Measurements from ENCODE around the gene TXNDC11. TPM values are rescaled to one million over a fixed set of nuclear protein-coding genes. Genes with fewer than 3 reads are reported as not detected.
"Not testable (repeated sequence)": the region's sequence is repeated elsewhere in the genome, so short reads cannot be mapped to it uniquely, and the experiment has no call there.

TXNDC11 gene, protein sequence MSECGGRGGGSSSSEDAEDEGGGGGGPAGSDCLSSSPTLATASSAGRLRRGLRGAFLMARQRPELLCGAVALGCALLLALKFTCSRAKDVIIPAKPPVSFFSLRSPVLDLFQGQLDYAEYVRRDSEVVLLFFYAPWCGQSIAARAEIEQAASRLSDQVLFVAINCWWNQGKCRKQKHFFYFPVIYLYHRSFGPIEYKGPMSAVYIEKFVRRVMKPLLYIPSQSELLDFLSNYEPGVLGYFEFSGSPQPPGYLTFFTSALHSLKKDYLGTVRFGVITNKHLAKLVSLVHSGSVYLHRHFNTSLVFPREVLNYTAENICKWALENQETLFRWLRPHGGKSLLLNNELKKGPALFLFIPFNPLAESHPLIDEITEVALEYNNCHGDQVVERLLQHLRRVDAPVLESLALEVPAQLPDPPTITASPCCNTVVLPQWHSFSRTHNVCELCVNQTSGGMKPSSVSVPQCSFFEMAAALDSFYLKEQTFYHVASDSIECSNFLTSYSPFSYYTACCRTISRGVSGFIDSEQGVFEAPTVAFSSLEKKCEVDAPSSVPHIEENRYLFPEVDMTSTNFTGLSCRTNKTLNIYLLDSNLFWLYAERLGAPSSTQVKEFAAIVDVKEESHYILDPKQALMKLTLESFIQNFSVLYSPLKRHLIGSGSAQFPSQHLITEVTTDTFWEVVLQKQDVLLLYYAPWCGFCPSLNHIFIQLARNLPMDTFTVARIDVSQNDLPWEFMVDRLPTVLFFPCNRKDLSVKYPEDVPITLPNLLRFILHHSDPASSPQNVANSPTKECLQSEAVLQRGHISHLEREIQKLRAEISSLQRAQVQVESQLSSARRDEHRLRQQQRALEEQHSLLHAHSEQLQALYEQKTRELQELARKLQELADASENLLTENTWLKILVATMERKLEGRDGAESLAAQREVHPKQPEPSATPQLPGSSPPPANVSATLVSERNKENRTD
- total RNA-seq (2014; rRNA removed; shearing (Covaris generic)): 24.5 and 28.6 TPM in 2 replicates
- polyA plus RNA-seq (2016; fragmentation: Nextera tagmentation; extraction: Ambion mirVana): 24.4 and 25.9 TPM in 2 replicates

DNA sequence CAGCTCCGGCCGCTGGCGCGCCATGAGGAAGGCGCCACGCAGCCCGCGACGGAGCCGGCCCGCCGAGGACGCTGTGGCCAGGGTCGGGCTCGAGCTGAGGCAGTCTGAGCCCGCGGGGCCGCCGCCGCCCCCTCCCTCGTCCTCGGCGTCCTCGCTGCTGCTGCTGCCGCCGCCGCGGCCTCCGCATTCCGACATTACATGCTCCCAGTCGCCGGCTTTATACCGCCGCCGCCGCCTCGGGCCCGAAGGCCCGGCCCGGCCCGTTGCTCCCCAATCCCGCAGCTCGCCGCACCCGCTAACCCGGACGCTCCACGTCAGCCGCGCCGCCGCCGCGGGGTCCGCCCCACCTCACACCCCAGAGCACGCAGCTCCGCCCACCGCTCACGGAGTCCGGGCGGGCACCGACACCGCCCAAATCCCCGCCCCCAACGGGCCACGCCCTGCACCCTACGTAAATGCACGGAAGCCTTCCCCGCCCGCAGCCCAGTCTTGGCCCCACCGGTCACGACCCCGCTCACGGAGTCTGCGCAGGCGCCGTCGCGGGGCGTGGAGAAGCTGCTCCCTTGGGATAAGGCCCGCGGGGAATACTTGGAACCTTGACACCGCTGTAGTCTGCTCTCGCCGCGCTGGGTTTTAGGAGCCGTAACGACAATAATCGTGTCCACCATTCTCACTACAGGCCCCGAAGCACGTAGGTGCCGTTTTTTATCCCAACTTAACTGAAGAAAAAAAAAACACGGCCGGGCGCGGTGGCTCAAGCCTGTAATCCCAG, at the start of gene TXNDC11:
Gene TXNDC11, minus strand, starts transcription at position 322 of the 772 bp plus-strand sequence. Its CDS starts 127 bp downstream, at position 195.
- in situ Hi-C loops (cut with MboI): no loop called here
- peak within 1 kb of the TSS; percentile 95 for H3K9ac ChIP-seq
- H3K9me3 ChIP-seq (ENCODE audit: low read depth): no peaks in the 10 kb centered on the region
- peaks cover 19% of the 10 kb centered on the region for H3K4me1 ChIP-seq (ENCODE audit: insufficient read depth)
- H2AFZ ChIP-seq: peak within 1 kb of the TSS; percentile 90
- peaks cover 45% of the 10 kb centered on the region for H3K79me2 ChIP-seq (ENCODE audit: insufficient read depth)
- peak within 1 kb of the TSS; percentile 95 for H3K27ac ChIP-seq
- 1 to 2% methylated on average over 60 to 72 of the region's 96 CpGs for WGBS, 2 experiments (ENCODE audit: low coverage in 1 of 2, low lambda C conversion rate in 2 of 2, missing lambda C conversion rate in 2 of 2)
- H3K27me3 ChIP-seq (replicated peaks; ENCODE audit: insufficient read depth): no peaks in the 10 kb centered on the region
- TF ChIP-seq EZH2phosphoT487 (IDR thresholded peaks at IDR 0.05; ENCODE audit: insufficient read depth, low read depth) (no peak), EZH2 (IDR thresholded peaks at IDR 0.05; ENCODE audit: insufficient read depth, poor library complexity, severe bottlenecking) (no peak)
- H3F3A ChIP-seq (ENCODE audit: insufficient read depth): peaks cover 30% of the 10 kb centered on the region
- no peaks in the 10 kb centered on the region for H3K9me2 ChIP-seq (ENCODE audit: insufficient read depth)
- H4K20me1 ChIP-seq (ENCODE audit: insufficient read depth): peaks cover 8% of the 10 kb centered on the region; the same call in 1 of the 2 replicates
- no peaks in the 10 kb centered on the region; the same call in 1 of the 2 replicates for H3K36me3 ChIP-seq (ENCODE audit: low read depth)
- H3K4me2 ChIP-seq (ENCODE audit: unreplicated experiment): peak within 1 kb of the TSS; percentile 80
- peak; percentile 99 for DNase-seq
- H3K4me3 ChIP-seq: peak within 1 kb of the TSS; percentile 94

DNA sequence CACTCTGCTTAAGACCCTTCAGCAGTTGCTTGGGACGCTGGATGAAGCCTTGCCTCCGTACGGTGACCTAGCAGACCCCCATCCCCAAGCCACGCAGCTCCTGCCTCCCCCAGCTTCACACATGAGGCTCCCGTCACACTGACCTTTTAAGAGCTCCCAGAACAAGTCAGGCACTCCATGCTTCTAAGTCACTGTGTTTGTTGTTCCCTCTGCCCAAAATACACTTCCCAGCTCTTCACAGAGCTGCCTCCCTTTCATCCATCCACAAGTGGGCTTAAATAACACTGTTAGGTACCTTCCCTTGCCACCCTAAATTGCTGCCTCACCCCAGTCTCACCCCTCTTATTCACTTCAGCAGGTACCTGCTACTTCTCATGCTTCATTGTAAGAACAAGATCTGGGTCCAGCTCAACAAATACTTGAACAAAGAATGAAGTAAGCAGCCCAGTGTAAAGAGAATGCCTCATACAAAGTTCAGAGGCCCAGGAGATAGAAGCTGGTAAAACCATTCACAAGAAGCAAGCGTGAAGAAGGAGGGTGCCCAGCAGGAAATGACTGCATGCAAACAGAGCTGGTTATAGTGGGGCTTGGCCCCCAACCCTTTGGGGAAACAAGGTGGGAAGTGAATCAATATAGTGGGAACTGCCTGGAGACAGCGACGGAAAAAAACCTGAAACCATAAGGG, 48.6 kb upstream of the TXNDC11 start:
- Histone ChIP-seq H3K36me3 (ENCODE audit: low read depth) (peaks cover 4% of the 10 kb centered on the region; the same call in 1 of the 2 replicates), H4K20me1 (ENCODE audit: insufficient read depth) (0 out of 2 replicates have a peak, but pooled peaks cover 22% of the 10 kb centered on the region), H3K4me2 (ENCODE audit: unreplicated experiment) (no peak overlapping the region), H3K79me2 (ENCODE audit: insufficient read depth) (peaks cover 100% of the 10 kb centered on the region), H3F3A (ENCODE audit: insufficient read depth) (peaks cover 27% of the 10 kb centered on the region), H3K9ac (no peak overlapping the region), H3K9me2 (ENCODE audit: insufficient read depth) (no peaks in the 10 kb centered on the region; the same call in 1 of the 2 replicates), H3K9me3 (ENCODE audit: low read depth) (no peaks in the 10 kb centered on the region), H2AFZ (no peak overlapping the region), H3K27ac (no peak overlapping the region), H3K27me3 (replicated peaks; ENCODE audit: insufficient read depth) (no peaks in the 10 kb centered on the region), H3K4me1 (ENCODE audit: insufficient read depth) (peaks cover 29% of the 10 kb centered on the region), H3K4me3 (no peak overlapping the region)
- no peak for DNase-seq
- TF ChIP-seq EZH2phosphoT487 (IDR thresholded peaks at IDR 0.05; ENCODE audit: insufficient read depth, low read depth) (no peak), EZH2 (IDR thresholded peaks at IDR 0.05; ENCODE audit: insufficient read depth, poor library complexity, severe bottlenecking) (no peak)
- in situ Hi-C loops (cut with MboI): no loop called here
- whole genome bisulfite sequencing, 2 experiments (ENCODE audit: low coverage in 1 of 2, low lambda C conversion rate in 2 of 2, missing lambda C conversion rate in 2 of 2): 95 to 99% methylated on average over 7 to 8 of the region's 8 CpGs

DNA sequence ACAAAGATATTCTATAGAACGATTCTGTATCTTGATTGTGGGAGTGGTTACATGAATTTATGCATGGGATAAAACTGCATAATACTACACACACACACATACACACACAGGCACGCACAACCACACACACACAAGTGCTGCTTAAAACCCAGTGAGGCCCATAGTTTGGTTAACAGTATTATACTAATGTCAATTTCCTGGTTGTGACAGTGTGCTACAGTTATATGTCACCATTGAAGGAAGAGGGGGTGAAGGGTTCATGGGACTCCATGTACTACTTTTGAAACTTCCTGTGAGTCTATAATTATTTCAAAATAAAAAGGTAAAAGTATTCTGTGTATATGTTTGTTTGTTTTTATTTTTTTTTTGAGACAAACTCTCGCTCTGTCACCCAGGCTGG, 46.3 kb upstream of the TXNDC11 start:
- Histone ChIP-seq H3K9me2 (ENCODE audit: insufficient read depth) (no peaks in the 10 kb centered on the region), H3K9me3 (ENCODE audit: low read depth) (no peaks in the 10 kb centered on the region), H4K20me1 (ENCODE audit: insufficient read depth) (0 out of 2 replicates have a peak, but pooled peaks cover 19% of the 10 kb centered on the region), H3K4me2 (ENCODE audit: unreplicated experiment) (no peak overlapping the region), H3K4me3 (no peak overlapping the region), H3K36me3 (ENCODE audit: low read depth) (peaks cover 4% of the 10 kb centered on the region; the same call in 1 of the 2 replicates), H3K4me1 (ENCODE audit: insufficient read depth) (peaks cover 16% of the 10 kb centered on the region), H3K79me2 (ENCODE audit: insufficient read depth) (peaks cover 100% of the 10 kb centered on the region), H3F3A (ENCODE audit: insufficient read depth) (peaks cover 10% of the 10 kb centered on the region), H3K27me3 (replicated peaks; ENCODE audit: insufficient read depth) (no peaks in the 10 kb centered on the region), H2AFZ (no peak overlapping the region), H3K27ac (no peak overlapping the region), H3K9ac (no peak overlapping the region)
- in situ Hi-C loops (cut with MboI): no loop called here
- no peak for DNase-seq
- WGBS, 2 experiments (ENCODE audit: low coverage in 1 of 2, low lambda C conversion rate in 2 of 2, missing lambda C conversion rate in 2 of 2): 97 to 100% methylated on average over 3 of the region's 3 CpGs
- TF ChIP-seq EZH2 (IDR thresholded peaks at IDR 0.05; ENCODE audit: insufficient read depth, poor library complexity, severe bottlenecking): no peak
- TF ChIP-seq EZH2phosphoT487 (IDR thresholded peaks at IDR 0.05; ENCODE audit: insufficient read depth, low read depth): no peak

DNA sequence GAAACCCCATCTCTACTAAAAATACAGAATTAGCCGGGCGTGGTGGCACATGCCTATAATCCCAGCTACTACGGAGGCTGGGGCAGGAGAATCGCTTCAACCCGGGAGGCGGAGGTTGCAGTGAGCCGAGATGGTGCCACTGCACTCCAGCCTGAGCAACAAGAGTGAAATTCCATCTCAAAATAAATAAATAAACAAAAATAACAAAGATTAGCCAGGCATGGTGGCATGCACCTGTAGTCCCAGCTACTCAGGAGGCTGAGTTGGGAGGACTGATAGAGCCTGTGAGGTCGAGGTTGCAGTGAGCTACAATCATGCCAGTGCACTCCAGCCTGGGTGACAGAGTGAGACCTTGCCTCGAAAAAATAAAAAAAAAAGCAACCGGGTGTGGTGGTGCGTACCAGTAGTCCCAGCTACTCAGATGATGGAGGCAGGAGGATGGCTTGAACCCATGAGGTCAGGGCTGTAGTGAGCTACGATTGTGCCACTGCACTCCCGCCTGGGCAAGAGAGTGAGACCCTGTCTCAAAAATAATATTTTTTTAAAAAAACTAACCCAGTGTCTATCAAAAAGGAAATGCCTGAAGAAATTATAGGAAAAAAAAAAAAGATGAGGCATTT, 42.4 kb upstream of the TXNDC11 start:
- H3K9me2 ChIP-seq (ENCODE audit: insufficient read depth); H3K9ac ChIP-seq; H3K36me3 ChIP-seq (ENCODE audit: low read depth); H3K9me3 ChIP-seq (ENCODE audit: low read depth); H4K20me1 ChIP-seq (ENCODE audit: insufficient read depth); H3K4me2 ChIP-seq (ENCODE audit: unreplicated experiment); H3K27me3 ChIP-seq (replicated peaks; ENCODE audit: insufficient read depth); DNase-seq; H3K4me3 ChIP-seq; H3K27ac ChIP-seq; in situ Hi-C loops (cut with MboI); H2AFZ ChIP-seq: not testable (repeated sequence)
- Histone ChIP-seq H3K4me1 (ENCODE audit: insufficient read depth) (peaks cover 37% of the 10 kb centered on the region), H3F3A (ENCODE audit: insufficient read depth) (peaks cover 35% of the 10 kb centered on the region), H3K79me2 (ENCODE audit: insufficient read depth) (peaks cover 99% of the 10 kb centered on the region)
- 98% methylated on average over 13 of the region's 13 CpGs for WGBS, 2 experiments (ENCODE audit: low coverage in 1 of 2, low lambda C conversion rate in 2 of 2, missing lambda C conversion rate in 2 of 2)

DNA sequence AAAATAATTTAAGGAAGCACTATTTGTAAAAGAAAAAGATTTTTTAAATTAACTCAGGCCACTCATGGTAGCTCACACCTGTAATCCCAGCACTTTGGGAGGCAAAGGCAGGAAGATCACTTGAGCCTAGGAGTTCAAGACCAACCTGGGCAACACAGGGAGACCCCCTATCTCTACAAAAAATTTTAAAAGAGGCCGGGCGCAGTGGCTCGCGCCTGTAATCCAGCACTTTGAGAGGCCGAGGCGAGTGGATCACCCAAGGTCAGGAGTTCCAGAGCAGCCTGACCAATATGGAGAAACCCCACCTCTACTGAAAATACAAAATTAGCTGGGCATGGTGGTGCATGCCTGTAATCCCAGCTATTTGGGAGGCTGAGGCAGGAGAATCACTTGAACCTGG, 41.7 kb upstream of the TXNDC11 start:
- H3K9ac ChIP-seq; H3K27me3 ChIP-seq (replicated peaks; ENCODE audit: insufficient read depth); H3K27ac ChIP-seq; H3K9me3 ChIP-seq (ENCODE audit: low read depth); in situ Hi-C loops (cut with MboI); H2AFZ ChIP-seq; H3K4me3 ChIP-seq; DNase-seq; H3K36me3 ChIP-seq (ENCODE audit: low read depth); H3K9me2 ChIP-seq (ENCODE audit: insufficient read depth); H4K20me1 ChIP-seq (ENCODE audit: insufficient read depth): not testable (repeated sequence)
- H3F3A ChIP-seq (ENCODE audit: insufficient read depth): peaks cover 35% of the 10 kb centered on the region
- WGBS, 2 experiments (ENCODE audit: low coverage in 1 of 2, low lambda C conversion rate in 2 of 2, missing lambda C conversion rate in 2 of 2): 87 to 96% methylated on average over 6 of the region's 6 CpGs
- H3K4me1 ChIP-seq (ENCODE audit: insufficient read depth): peaks cover 37% of the 10 kb centered on the region
- peak overlapping the region; percentile 90 for H3K4me2 ChIP-seq (ENCODE audit: unreplicated experiment)
- peaks cover 99% of the 10 kb centered on the region for H3K79me2 ChIP-seq (ENCODE audit: insufficient read depth)

Measured in GM23248 (cell line).